T-helper 2 cell treated with Interferon-gamma antibody and Interleukin-4, amounts not matched to agents 100 ng/mL and 5 ng/mL, for 36 hours (primary cell): ENCODE data around the gene EHD2. TPM values are rescaled to one million over a fixed set of nuclear protein-coding genes. Genes with fewer than 3 reads are reported as not detected.
"Not testable (repeated sequence)": the region's sequence is repeated elsewhere in the genome, so short reads cannot be mapped to it uniquely, and the experiment has no call there.

Source experiments
- intact Hi-C: fragments of 100-400 bp; cut with micrococcal nuclease; formaldehyde crosslinking; loops from one replicate; pipeline ENCODE4 v1.15.1; 2023
- total RNA-seq: library from RNA; stranded (reverse); gene quantifications from 2 replicates; pipeline ENCODE4 v1.2.3, GENCODE V29; 2022

The EHD2 gene
- total RNA-seq, 1 donor from 2014 or later: 0.11 TPM

GRCh38 chr19:47711652-47712242, 1.5 kb upstream of the EHD2 start:
- intact Hi-C loops: no loop called here

GRCh38 chr19:47714339-47714738, 1.1 kb downstream of the EHD2 start:
- intact Hi-C loops: no loop called here

GRCh38 chr19:47714855-47715254, 1.6 kb downstream of the EHD2 start:
- intact Hi-C loops: not testable (repeated sequence)

- intact Hi-C loops: no loop called here
These were observed 3.2 kb downstream of the EHD2 start for GRCh38 chr19:47716270-47716937.

- intact Hi-C loops: not testable (repeated sequence)
These were observed 5.3 kb downstream of the EHD2 start for GRCh38 chr19:47718415-47719046.

GRCh38 chr19:47719047-47719859, 6.0 kb downstream of the EHD2 start:
- intact Hi-C loops: no loop called here

GRCh38 chr19:47720669-47721422, 7.6 kb downstream of the EHD2 start:
- intact Hi-C loops: no loop called here

- intact Hi-C loops: no loop called here
These were observed 10.3 kb downstream of the EHD2 start for GRCh38 chr19:47723581-47723940.

- intact Hi-C loops: no loop called here
These were observed 12.7 kb downstream of the EHD2 start for GRCh38 chr19:47725759-47726401.

GRCh38 chr19:47726467-47726866, 13.2 kb downstream of the EHD2 start:
- intact Hi-C loops: no loop called here

GRCh38 chr19:47728295-47728694, 15.1 kb downstream of the EHD2 start:
- intact Hi-C loops: not testable (repeated sequence)

GRCh38 chr19:47729468-47729798, 16.2 kb downstream of the EHD2 start:
- intact Hi-C loops: no loop called here

GRCh38 chr19:47729799-47730520, 16.7 kb downstream of the EHD2 start:
- intact Hi-C loops: no loop called here

- intact Hi-C loops: no loop called here
These were observed 17.3 kb downstream of the EHD2 start for GRCh38 chr19:47730521-47730889.

GRCh38 chr19:47730910-47731309, 17.7 kb downstream of the EHD2 start:
- intact Hi-C loops: no loop called here

- intact Hi-C loops: no loop called here
These were observed 21.9 kb downstream of the EHD2 start for GRCh38 chr19:47735131-47735530.

- intact Hi-C loops: no loop called here
These were observed 27.8 kb downstream of the EHD2 start for GRCh38 chr19:47740866-47741519.

- intact Hi-C loops: no loop called here
These were observed 28.4 kb downstream of the EHD2 start for GRCh38 chr19:47741544-47742140.

GRCh38 chr19:47742634-47743033, 29.4 kb downstream of the EHD2 start:
- intact Hi-C loops: loop anchor here (1.0 kb wide), 1 partner anchor 29 kb away; the partner anchor contains the start of gene EHD2
